Measurements from ENCODE around the gene NUBPL.

- no peak for TF ChIP-seq CTCF (conservative IDR thresholded peaks at IDR 0.05; ENCODE audit: low read length)
- no peak for TF ChIP-seq EZH2phosphoT487 (IDR thresholded peaks at IDR 0.05; ENCODE audit: borderline replicate concordance, low read depth, low read length)
These were observed 334.4 kb downstream of the NUBPL start for GRCh38 chr14:31895646-31896045.
